SH-SY5Y (cell line): ENCODE results near the gene PHLDB1.

ENCODE experiments used
- GATA2 ChIP-seq: IDR thresholded peaks from 2 replicates; pipeline ENCODE4 v1.6.1; 2011; ENCODE audit warnings: mild to moderate bottlenecking, low read depth, low read length
- GATA3 ChIP-seq: IDR thresholded peaks from 2 replicates; pipeline ENCODE4 v1.6.1; 2011; ENCODE audit warnings: low read depth, mild to moderate bottlenecking, low read length, moderate library complexity

- TF ChIP-seq GATA2 (no peak), GATA3 (no peak)
Observed at GRCh38 chr11:118592616-118593367, 14.6 kb upstream of the PHLDB1 start.
